Activated T-cell treated with anti-CD3 and anti-CD28 coated beads for 48 hours (primary cell): ENCODE measurements around the gene FCN1.

Experiments used
- DNase-seq: peaks from one replicate; pipeline ENCODE4 v3.0.0-alpha.2; 2020; ENCODE audit warnings: low read depth

The FCN1 gene

DNA sequence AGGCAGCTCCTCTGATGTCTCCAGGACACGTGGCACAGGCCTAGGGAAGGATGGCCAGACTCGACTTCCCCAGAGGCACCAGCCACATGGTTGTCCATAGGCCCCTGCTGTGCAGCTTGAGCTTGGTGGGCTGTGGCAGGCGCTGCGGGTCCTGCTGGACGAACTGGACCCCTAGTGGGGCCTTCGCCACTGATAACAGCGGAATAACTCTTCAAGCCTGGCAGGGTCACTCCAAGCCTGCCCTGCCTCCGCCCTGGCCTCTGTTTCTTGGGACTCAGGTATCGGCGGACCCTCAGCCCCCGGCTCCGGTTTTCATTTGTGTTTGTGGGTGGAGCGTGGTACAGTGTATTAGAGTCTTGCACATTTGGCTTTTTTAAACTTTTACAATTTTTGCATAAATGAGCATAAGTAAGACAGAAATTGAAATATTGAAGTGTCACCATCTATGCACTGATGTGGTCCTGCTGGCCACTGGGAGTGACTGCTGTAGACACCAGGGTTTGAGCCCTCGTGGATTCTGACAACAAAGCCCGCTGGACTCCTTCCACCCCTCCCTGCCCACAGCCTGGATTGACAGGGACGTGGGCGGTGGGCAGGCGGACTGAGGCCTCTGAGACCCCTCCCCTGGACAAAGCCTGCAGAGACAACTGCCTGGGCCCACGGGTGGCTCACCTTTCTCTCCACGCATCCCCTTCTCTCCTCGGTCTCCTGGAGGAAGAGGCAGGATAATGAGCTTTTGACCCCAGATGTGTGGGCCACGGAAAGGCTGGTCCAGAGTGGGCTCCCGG is 3.8 kb downstream of the FCN1 start:
- DNase-seq = no peak

DNA sequence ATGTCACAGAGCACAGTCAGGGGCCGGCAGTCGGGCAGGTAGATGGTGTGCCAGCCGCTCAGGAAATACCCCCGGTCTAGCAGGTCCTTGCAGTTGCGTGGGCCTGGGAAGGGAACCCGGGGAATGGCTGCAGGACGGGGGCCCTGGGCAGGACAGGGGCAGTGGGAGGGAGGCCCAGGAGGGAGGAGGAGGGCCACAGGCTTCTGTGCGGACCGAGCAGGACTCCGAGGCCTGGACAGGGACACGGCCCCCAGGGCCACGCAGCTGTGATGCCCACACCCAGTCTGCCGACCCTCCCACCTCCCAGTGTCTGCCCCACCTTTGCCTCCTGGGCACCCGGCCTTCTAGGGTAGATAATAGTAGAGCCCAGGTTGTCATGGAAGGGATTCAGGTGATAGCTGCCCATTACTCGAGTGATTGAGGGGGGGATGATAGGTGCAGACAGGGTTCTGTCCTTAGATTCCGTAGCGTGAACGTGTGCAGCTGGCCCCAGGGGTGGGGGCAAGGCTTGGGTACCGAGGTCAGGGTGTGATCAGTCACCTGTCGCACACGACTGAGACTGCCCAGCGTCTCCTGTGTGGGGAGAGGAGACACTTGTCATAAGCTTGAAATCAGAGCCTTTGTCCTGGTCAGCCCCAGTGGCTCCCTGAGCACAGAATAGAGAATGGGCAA is 4.5 kb downstream of the FCN1 start:
- DNase-seq = no peak

DNA sequence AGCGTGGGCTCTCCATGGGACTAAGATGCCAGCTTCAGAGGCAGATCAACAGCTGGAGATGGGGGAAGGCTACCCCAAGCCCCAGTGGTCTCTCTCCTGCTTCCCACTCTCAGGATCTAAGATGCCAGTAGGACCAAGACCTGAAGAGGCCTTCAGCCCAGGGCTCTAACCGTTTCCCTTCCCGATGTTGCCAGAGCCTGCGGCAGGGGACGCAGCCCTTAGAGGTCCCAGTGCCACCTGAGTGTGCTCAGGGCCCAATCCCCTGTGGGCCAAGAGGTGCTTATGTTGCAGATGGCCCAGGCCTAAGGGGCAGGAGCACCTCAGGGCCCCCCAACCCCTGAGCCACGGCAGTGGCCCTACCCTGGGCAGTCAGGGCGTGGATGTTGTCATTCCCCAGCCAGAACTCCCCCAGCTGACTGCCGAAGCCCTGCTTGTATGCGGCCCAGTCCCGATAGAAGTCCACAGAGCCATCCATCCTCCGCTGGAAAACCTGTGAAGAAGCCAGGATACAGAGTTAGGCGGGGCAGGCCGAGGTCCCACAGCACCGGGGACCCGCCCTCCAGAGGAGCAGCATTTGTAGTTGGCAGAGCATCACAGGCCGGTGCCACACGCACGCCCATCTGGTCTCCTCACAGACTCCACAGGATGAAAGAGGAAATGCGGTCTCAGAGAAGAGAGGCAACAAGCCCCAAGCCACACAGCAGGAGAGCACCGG is 5.4 kb downstream of the FCN1 start:
- no peak for DNase-seq

DNA sequence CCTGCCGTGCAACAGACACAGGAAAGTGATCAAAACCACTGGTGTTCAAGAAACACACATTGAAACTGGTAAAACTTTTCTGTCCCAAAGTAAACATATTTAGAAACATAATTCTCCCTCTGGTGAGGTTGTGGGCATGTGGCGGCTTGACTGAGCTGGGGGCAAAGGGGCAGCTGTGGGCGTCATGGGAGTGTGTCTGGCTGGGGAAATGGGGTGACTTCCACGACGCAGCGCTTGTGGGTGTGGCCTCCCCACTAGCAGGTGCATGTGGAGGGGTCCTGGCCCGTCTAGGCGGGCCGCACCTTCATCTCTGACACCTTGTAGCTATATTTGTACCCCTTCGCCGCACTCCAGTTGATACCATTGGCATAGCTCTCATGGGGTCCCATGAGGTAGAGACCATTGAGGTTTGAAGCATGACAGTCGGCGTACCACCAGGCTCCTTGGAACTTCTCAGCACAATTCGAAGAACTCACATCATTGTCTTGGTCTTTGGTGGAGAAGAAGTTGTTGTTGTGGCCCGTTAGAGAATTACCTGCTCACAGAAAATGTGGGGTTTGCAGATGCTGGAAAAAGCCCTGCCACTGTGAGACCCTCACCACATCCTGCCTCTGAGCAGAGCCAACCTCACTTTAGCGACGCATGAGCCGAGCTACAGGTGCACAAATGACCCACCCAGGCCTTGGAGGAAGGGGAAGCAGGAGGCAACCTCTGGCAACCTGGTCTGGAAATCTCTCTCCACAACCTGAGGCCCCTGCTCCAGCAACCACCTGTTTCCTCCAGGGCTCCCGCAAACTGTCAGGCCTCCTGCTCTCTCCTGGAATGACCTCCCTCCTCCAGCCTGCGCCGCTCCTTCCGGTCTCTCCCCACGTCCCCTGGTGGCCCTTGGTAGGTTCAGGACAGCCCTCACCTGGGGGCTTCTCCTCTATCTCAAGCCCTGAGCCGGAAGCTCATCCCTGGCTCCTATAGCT is 7.9 kb downstream of the FCN1 start:
- no peak for DNase-seq

DNA sequence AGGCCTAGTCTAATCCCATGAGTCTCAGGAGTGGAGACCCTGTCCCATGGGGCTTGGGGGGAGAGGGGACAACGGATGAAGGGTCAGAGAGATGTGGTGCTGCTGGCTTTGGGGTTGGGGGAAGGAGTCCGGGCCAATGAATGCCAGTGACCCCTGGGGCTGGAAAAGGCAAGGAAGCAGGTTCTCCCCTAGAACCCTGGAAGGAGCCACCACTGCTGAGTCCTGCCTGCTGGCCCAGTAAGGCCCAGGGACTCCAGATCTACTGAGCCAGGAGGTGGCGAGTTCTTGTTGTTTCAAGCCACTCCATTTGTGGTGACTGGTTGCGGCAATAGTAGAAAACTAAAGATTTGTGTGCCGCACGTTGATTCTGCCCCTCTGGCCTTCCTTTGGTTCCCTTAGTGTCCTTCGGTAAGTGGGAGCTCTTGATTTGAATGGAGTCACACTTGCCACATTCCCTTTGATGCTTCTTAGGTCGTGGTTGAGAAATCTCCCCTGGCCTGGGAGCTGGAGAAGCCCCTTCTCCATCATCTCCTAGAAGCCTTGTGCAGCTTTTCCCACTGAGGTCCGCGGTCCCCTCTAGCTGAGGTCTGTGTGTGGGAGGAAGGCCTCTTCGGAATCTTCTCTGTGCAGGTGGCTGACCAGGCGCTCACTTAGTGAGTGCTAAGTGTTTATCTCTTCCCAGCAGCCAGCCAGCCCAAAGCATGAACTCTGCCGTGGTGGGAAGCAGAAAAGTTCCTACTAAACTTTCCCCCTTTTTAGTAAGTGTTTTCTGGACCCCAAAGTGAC is 9.0 kb downstream of the FCN1 start:
- no peak for DNase-seq

DNA sequence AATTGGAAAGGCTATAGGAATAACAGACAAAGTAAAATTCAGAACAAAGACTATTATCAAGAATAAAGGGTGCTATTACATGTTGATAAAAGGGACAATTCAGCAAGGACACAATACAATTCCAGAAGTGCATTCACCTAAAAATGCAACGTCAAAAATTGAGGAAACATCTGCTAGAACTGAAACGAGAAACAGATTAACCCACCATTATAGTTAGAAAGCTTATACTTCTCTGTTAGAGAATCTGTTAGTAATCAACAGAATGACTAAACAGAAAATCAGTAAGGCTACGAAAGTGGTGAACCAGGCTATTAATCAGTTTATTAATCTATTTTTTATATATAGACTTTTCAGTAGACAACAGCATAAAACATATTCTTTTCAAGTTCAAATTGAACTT is 14.8 kb downstream of the FCN1 start:
- no peak for DNase-seq

DNA sequence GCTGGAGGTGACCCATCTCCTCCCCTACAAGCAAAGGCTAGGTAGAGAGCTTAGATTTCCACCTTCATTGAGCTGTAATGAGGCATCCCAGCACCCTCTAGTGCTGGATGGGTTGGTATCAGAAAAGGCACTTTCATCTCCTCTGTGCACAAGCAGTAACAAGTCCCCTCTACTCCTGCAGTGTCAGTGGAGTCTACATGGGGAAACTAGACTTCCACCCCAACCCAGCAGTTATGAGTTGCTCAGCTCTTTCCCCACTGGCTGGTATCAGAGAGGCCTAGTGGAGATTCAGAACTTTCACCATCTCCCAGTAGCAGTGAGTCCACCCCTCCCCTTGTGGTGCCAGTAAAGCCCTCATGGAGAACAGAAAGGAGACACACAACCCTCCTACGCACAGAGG is 17.9 kb downstream of the FCN1 start:
- no peak for DNase-seq

DNA sequence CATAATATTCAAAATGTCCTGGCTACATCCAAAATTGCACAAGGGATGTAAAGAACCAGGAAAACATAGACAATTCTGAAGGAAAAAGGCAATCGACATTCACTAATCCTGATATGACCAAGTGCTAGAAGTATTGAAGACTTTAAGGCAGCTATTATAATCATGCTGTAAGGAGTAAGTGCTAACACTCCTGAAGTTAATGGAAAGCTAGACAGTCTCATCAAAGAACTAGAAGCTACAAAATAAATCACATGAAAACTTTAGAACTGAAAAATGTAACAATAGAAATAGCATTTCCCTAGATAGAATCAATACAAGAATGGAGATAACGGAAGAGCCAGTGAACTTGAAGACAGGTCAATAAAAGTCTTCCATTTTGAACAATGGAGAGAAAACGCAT is 18.5 kb downstream of the FCN1 start:
- no peak for DNase-seq

DNA sequence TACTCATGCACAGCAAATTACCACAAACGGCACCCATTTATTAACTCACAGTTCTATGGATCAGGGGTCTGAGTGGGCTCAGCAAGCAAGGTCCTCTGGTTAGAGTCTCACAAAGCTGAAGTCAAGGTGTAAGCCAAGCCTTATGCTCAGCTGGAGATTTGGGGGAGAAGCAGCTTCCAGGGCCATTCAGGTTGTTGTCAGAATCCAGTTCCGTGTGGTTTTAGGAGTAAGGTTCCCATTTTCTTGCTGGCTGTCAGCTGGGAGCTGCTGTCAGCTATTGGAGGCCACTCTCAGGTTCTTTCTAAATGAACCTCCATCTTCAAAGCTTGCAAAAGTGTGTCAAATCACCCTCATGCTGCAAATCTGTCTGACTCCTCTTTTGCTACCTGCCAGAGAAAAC is 19.4 kb downstream of the FCN1 start:
- DNase-seq = no peak

DNA sequence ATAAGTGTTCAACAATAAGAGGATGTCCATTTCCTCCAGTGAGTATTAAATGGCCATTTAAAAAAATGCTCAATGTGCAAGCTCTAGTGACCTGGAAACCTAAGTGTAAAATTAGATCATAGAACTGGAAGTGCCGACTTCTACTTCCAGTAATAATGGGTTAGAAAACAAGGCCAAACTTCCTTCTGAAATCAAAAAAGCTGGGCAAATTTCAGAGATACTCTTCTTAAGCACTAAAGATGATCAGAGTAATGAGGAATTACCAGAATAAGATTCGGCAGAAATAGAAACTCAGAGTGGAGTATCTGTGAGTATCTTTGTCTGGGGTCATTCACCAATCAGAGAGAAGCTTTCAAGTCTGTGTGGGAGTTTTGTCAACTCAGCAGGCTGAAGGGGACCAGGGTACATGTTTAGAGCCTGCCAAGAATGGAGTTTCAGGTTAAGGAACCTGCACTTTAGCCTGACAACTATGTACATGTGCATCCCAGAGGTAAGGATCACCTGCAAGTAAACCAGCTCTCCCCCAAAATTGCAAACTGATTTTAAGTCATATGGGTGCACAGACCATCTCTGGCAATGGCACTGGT is 20.0 kb downstream of the FCN1 start:
- DNase-seq = no peak

DNA sequence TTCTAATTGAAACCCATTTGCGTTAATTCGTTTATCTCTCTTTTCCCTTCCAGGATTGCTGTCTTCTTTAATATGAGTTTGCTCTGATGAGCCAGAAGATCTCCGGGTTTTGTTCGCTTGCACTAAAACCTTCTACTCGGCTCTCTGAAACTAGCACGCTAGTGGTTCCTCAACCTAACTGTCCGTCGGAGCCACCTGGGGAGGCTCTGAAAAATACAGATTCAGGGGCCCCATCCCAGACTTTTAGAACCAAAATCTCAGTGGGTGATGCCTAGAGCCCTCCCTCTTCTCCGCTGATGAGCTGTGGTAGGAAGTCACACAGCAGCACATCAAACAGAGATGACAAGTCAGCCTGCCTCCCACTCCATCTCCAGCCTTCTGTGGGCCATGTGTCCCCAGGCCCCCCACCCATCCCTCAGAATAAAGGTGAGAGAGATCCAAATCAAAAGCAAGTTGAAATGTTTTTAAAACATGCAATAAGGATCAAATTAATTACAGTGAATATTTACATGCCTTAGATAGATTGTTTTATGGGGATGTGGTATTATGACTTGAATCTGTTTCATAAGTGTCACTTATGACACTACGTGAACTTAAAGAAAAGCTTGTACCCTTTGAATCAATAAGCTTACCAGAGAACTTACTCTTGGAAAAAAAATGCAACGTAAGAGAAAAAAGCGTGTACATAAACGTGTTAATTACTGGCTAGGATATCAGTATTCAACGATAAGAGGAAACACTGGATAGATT is 20.7 kb downstream of the FCN1 start:
- DNase-seq = no peak

DNA sequence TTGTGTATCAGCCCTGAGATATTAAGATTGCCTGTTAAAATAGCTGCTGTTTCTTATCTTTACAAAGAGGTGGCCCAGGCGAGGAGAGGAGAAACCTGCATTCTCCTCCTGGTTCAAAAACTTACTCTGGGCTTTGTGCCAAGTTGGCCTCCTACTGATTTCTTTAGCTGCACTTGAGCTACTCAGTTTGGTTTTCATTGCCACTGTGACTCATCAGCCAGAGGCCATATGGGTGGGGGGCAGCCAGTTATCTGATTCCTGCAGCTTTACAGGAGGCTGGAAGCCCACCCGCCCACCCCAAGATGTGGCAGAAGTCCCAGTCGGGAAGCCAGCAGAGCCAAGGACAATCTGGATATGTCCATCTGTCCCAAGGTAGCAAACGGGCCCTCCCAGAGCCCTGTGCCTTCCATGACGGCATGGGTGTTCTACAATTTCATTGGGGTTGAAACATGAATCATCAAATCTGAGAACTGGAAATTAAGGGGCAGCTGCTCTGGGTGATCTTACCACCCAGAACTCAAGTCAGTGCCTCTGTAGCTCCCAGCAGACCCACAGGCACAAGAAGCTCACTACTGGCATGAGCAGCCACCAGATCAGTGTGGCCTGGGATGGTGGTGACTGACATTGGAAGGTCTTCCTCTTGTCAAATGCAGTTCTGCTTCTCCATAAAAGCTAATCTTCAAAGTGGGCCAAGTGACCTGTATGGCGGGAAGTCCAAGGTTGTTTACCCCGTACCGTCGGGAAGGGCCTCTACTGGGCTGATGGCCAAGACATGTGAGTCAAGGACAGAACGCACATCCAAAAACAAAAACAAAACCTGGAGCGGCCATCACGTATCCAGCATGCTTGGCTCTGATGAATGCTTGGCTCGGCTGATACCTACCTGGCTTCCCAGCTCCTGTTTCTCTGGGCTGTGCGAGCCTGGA is 21.5 kb downstream of the FCN1 start:
- DNase-seq = no peak

DNA sequence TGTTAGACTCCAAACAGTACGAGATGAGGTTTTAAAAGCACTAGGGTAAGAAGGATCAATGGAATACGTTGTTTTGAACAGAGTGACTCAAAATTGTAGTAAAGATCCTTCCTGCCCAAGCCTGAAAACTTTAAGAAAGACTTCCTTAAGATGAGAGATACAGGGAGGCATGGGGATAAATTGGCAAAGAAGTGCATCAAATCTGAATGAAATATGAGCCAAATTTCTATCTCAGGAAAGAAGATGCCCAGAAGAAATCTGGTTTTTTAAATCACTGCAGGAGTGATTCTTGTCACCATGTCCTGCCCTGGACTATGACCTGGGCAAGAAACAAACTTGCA is 22.2 kb downstream of the FCN1 start:
- no peak for DNase-seq

DNA sequence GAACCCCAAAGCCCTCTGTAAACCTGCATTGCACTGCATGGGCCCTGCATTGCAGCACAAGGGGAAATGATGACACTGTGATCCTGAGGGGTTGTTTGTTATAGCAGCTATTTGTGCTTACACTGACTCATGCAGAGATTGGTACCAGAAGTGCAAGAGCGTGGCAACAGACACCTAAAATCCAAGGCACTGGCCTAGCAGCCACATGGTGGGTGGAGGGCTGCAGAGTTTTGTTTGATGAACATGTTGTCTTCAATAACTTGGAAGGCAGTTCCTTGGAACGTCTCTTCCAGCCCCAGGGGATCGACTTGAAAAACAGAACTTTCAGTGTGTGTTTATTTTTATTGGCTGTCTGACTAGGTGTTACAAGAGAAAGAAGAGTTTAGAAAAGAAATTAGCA is 22.6 kb downstream of the FCN1 start:
- no peak for DNase-seq

DNA sequence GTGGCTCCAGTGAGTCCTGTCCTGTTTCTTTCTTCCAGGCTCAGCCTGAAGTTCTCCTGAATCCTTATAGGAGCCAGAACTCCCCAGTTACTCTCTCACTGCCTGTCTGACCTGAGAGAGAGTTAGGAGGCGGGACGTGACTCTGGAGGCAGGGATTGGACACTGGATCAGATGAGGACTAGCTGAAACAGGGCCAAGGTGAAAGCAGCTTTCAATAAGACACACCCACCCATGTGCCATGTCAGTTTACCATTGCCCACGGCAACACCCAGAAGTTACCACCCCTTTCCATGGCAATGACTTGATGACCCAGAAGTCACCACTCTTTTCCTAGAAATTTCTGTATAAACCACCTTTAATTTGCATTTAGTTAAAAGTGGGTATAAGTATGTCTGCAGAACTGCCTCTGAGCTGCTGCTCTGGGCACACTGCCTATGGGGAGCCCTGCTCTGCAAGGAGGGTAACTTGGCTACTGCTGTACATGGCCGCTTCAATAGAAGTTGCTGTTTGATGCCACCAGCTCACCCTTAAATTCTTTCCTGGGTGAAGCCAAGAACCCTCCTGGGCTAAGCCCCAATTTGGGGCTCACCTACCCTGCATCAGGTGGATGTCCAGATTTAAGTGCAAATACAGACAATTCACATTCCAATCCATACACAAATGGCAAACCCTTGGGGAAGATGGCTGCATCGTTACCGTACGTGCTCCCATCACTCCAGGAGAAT is 23.4 kb downstream of the FCN1 start:
- no peak for DNase-seq

DNA sequence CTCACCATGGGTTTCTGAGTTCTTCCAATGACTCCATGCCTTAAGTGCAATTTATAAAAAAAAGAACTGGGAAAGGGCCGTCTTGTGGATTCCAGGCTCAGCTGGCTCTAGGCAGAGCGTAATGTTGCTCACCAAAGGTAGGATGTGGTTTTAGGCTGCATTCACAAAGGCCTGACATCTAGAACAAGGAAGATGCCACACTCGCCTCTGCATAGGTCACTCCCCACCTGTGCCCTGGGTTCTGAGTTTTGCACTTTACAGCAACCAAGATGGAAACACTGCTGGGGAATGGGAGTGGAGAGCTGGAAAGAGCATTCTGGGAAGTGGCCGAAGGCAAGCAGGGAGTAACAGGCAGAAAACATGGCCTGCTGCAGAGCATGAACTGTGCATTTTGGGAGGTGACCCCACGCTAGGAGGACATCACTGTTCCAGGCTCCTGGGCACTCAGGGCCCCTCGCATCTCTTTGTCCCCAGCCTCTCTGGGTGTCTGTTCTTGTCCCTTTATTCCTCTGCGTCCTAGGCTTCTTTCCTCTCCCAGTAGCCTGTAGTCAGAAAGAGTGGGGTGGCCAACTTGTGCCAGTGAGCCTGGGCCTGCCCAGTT is 24.8 kb downstream of the FCN1 start:
- DNase-seq = no peak

DNA sequence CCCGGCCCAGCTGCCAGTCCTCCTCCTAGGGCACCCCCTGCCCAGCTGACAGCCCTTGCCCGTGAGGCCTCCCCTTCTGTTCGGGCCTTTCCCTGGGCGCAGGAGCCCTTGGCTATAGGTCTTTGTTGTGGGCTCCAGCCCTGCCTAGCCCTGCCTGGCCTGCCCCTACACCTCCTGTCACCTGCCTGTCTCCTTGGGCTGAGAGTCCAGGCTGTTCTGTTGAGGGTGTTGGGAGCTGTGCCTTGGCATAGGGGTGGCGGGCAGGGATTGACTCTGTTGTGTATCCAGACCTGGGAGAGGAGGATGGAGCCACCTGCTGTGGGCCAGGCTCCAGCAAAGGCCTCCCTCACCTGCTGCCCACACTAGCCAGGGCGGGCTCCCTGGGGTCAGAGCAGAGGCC is 25.5 kb downstream of the FCN1 start:
- DNase-seq = no peak

DNA sequence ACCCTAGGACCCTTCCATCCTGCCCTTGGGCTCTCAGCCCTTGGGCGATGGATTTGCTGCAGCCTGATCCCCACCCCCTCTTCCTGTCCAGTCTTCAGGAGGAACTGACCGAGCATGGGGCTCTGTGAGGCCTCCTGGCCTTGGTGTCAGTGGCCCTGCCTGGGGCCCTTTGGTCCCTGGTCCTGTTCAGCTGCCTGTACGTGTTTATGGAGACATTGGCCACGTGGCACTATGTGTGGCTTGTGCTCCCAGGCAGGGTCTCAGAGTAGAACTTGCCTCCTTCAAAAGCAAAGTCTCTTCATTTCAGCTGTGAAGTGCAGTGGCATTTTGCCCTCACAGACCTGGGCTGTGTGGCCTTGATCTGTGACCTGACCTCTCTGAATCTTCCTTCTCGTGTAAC is 26.0 kb downstream of the FCN1 start:
- no peak for DNase-seq
